Epithelial cell of proximal tubule (primary cell): ENCODE data around the gene TCL1B. TPM values are rescaled to one million over a fixed set of nuclear protein-coding genes. Genes with fewer than 3 reads are reported as not detected.
"Not testable (repeated sequence)": the region's sequence is repeated elsewhere in the genome, so short reads cannot be mapped to it uniquely, and the experiment has no call there.

Experiments used
- DNase-seq: peaks from one replicate; pipeline ENCODE4 v3.0.0-alpha.2; 2011; ENCODE audit warnings: low read depth
- H3K4me3 ChIP-seq: 2 replicates; pipeline ENCODE4 v1.5.1; 2011; ENCODE audit warnings: low read depth, mild to moderate bottlenecking, low read length
- CTCF ChIP-seq: conservative IDR thresholded peaks from 2 replicates; pipeline ENCODE4 v1.5.1; 2012; ENCODE audit warnings: low read depth, mild to moderate bottlenecking, low read length
- total RNA-seq: library from RNA; depleted of rRNA; stranded (reverse); fragments of >200 nt; gene quantifications from 2 replicates; pipeline ENCODE4 v1.2.3, GENCODE V29; 2015

TCL1B gene
- total RNA-seq, 1 donor from 2014 or later = not detected

GRCh38 chr14:95725685-95726336 lies 39.6 kb downstream of the TCL1B start:
- no peak overlapping the region for H3K4me3 ChIP-seq
- no peak for DNase-seq
- no peak for TF ChIP-seq CTCF

GRCh38 chr14:95727056-95727700 lies 41.0 kb downstream of the TCL1B start:
- no peak overlapping the region for H3K4me3 ChIP-seq
- no peak for TF ChIP-seq CTCF
- DNase-seq = no peak

- not testable (repeated sequence) for H3K4me3 ChIP-seq, DNase-seq
Observed at GRCh38 chr14:95729402-95730028, 43.3 kb downstream of the TCL1B start.

GRCh38 chr14:95730126-95730525 lies 43.9 kb downstream of the TCL1B start:
- TF ChIP-seq CTCF = no peak
- H3K4me3 ChIP-seq = no peak overlapping the region
- DNase-seq = no peak

- no peak for DNase-seq
- no peak overlapping the region for H3K4me3 ChIP-seq
- no peak for TF ChIP-seq CTCF
Observed at GRCh38 chr14:95733212-95733611, 47.0 kb downstream of the TCL1B start.

- TF ChIP-seq CTCF = no peak
- H3K4me3 ChIP-seq = no peak overlapping the region
- no peak for DNase-seq
Observed at GRCh38 chr14:95739356-95739755, 53.1 kb downstream of the TCL1B start.

- no peak overlapping the region for H3K4me3 ChIP-seq
- TF ChIP-seq CTCF = no peak
- DNase-seq = no peak
Observed at GRCh38 chr14:95741038-95741490, 54.8 kb downstream of the TCL1B start.
